HepG2 (cell line): ENCODE data around the gene PTGR1. TPM values are rescaled to one million over a fixed set of nuclear protein-coding genes. Genes with fewer than 3 reads are reported as not detected.

Source experiments
- FOSL2 ChIP-seq: sonication (generic); formaldehyde crosslinking; IDR thresholded peaks from 2 replicates; pipeline ENCODE4 v1.4.0; 2020; ENCODE audit warnings: missing genetic modification reagents
- KDM5B ChIP-seq: sonication (generic); formaldehyde crosslinking; IDR thresholded peaks from 2 replicates; pipeline ENCODE4 v1.4.0; 2020; ENCODE audit warnings: missing genetic modification reagents, mild to moderate bottlenecking, borderline replicate concordance
- MXI1 ChIP-seq: IDR thresholded peaks from 3 replicates; pipeline ENCODE4 v1.6.1; 2012; ENCODE audit warnings: low read depth, low read length, inconsistent platforms, borderline replicate concordance
- NFKBIZ ChIP-seq: IDR thresholded peaks from 2 replicates; pipeline ENCODE4 v1.6.1; 2018; ENCODE audit warnings: missing genetic modification reagents, missing compliant biosample characterization
- NKX3-1 ChIP-seq: sonication (generic); formaldehyde crosslinking; IDR thresholded peaks from 2 replicates; pipeline ENCODE4 v1.5.0; 2020; ENCODE audit warnings: missing genetic modification reagents
- PHF21A ChIP-seq: sonication (generic); formaldehyde crosslinking; IDR thresholded peaks from 2 replicates; pipeline ENCODE4 v1.5.0; 2020; ENCODE audit warnings: mild to moderate bottlenecking, missing genetic modification reagents
- RFX1 ChIP-seq: fragments of 450-650 bp; IDR thresholded peaks from 2 replicates; pipeline ENCODE4 v1.6.1; 2017
- TBP ChIP-seq: sonication (generic); formaldehyde crosslinking; IDR thresholded peaks from 2 replicates; pipeline ENCODE4 v1.5.0; 2020; ENCODE audit warnings: missing genetic modification reagents
- ZMAT3 ChIP-seq: sonication (generic); formaldehyde crosslinking; conservative IDR thresholded peaks from 2 replicates; pipeline ENCODE4 v1.7.0; 2021; ENCODE audit warnings: missing genetic modification reagents
- ZNF891 ChIP-seq: sonication (generic); formaldehyde crosslinking; IDR thresholded peaks from 2 replicates; pipeline ENCODE4 v1.5.0; 2020; ENCODE audit warnings: mild to moderate bottlenecking, missing genetic modification reagents
- ZSCAN21 ChIP-seq: sonication (generic); formaldehyde crosslinking; IDR thresholded peaks from 2 replicates; pipeline ENCODE4 v1.8.0; 2022; ENCODE audit warnings: mild to moderate bottlenecking, missing genetic modification reagents, moderate library complexity, borderline replicate concordance
- polyA plus RNA-seq, 8 experiments: library from polyadenylated mRNA; depleted of rRNA in 3 of 8; stranded (reverse) in 7 of 8; unstranded in 1 of 8; fragments of >200 nt; fragmentation: Illumina TruSeq in 4 of 8; extraction: Trizol in 4 of 8; gene quantifications; 2 replicates each; pipeline versions ENCODE4 v1.2.1 to v1.2.3, GENCODE V29; 2011 to 2016; ENCODE audit warnings: low read depth in 4 of 8, missing spikeins in 1 of 8, mixed read lengths in 1 of 8; ENCODE audit not compliant: insufficient read depth in 1 of 8
- total RNA-seq, 5 experiments: library from RNA; depleted of rRNA; stranded (reverse); fragments of >200 nt; fragmentation: Illumina TruSeq; extraction: Trizol; gene quantifications; 2 replicates each; pipeline ENCODE4 v1.2.3, GENCODE V29; 2016; ENCODE audit warnings: low read depth in 1 of 5
- TF ChIP-seq, protein P1 (sequence below): sonication (generic); formaldehyde crosslinking; IDR thresholded peaks from 2 replicates; pipeline ENCODE4 v1.8.1; 2023; ENCODE audit warnings: mild to moderate bottlenecking, missing genetic modification reagents
- TF ChIP-seq, protein P2 (sequence below): sonication (generic); formaldehyde crosslinking; IDR thresholded peaks from 2 replicates; pipeline ENCODE4 v1.8.1; 2023; ENCODE audit warnings: missing genetic modification reagents, mild to moderate bottlenecking, borderline replicate concordance
- TF ChIP-seq, protein P3 (sequence below): sonication (generic); formaldehyde crosslinking; IDR thresholded peaks from 2 replicates; pipeline ENCODE4 v1.5.0; 2020; ENCODE audit warnings: mild to moderate bottlenecking, missing genetic modification reagents, borderline replicate concordance
- TF ChIP-seq, protein P4 (sequence below): sonication (generic); formaldehyde crosslinking; IDR thresholded peaks from 2 replicates; pipeline ENCODE4 v1.4.0; 2020; ENCODE audit warnings: missing genetic modification reagents
- TF ChIP-seq, protein P5 (sequence below): sonication (generic); formaldehyde crosslinking; IDR thresholded peaks from 2 replicates; pipeline ENCODE4 v1.5.0; 2020; ENCODE audit warnings: missing genetic modification reagents
- TF ChIP-seq, protein P6 (sequence below): sonication (generic); formaldehyde crosslinking; IDR thresholded peaks from 2 replicates; pipeline ENCODE4 v1.5.0; 2020; ENCODE audit warnings: missing genetic modification reagents
- TF ChIP-seq, protein P7 (sequence below): sonication (generic); formaldehyde crosslinking; IDR thresholded peaks from 2 replicates; pipeline ENCODE4 v1.4.0; 2020; ENCODE audit warnings: low read depth, mild to moderate bottlenecking, missing genetic modification reagents

PTGR1 gene
- total and polyA plus RNA-seq, 2 of the 13 experiments (the other 11 are each of a cell fraction or from before 2014, with no cell fraction given), result 6.0 to 15.8 TPM

DNA sequence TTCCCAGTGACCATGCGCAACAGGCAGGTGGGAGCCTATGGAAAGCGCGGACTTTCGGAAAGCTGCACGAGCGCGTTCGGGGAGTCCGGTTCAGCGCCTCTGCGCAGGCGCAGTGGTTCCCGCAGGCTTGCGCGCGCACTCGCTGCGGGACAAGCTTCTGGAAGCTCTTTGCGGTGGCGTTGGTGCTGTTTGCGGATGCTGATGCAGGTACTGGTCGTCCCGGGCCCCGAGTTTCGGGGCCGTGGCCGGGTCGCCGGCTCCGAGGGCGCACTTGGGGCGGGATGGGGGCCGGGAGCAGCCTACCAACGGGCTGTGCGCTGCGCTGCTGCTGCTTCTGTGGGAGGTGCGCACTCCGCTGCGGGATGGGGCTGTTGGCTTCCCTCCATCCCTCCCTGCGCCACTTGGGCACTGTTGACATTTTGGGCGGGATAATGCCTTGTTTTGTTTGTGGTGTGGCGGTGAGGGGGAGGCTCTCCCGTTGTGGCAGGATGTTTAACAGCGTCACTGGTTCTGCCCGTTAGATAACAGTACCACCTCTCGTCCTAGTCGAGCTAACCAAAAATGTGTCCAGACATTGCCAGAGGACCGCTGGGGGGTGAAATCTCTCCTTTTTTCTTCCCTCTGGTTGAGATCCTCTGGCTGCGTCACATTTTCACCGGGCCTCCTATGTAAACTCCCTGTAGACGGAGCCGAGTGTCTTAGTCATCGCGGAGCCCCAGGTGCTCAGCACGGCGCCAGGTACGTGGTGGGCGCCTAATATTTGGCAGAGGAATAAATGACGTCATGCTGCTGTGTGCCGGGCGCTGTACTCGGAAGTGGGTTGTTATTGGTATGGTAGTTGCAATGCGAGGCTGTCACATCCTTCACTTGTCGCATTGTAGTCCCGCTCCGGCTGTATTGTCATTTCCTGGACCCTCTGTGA is 74.1 kb downstream of the PTGR1 start, which contains the start of gene ZNF483 (continued):
- no peak for TF ChIP-seq NKX3-1 (CRISPR knock-in tag)
- TF ChIP-seq, protein P1, sequence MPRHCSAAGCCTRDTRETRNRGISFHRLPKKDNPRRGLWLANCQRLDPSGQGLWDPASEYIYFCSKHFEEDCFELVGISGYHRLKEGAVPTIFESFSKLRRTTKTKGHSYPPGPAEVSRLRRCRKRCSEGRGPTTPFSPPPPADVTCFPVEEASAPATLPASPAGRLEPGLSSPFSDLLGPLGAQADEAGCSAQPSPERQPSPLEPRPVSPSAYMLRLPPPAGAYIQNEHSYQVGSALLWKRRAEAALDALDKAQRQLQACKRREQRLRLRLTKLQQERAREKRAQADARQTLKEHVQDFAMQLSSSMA (CRISPR knock-in tag), result 0 out of 2 replicates have a peak, but pooled peaks have one; percentile 39
- TF ChIP-seq MXI1, result 0 out of 3 replicates have a peak, but pooled peaks have one; percentile 44
- TF ChIP-seq, protein P2, sequence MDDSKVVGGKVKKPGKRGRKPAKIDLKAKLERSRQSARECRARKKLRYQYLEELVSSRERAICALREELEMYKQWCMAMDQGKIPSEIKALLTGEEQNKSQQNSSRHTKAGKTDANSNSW, result peak; percentile 62; the same call in 1 of the 2 replicates
- TF ChIP-seq, protein P3, sequence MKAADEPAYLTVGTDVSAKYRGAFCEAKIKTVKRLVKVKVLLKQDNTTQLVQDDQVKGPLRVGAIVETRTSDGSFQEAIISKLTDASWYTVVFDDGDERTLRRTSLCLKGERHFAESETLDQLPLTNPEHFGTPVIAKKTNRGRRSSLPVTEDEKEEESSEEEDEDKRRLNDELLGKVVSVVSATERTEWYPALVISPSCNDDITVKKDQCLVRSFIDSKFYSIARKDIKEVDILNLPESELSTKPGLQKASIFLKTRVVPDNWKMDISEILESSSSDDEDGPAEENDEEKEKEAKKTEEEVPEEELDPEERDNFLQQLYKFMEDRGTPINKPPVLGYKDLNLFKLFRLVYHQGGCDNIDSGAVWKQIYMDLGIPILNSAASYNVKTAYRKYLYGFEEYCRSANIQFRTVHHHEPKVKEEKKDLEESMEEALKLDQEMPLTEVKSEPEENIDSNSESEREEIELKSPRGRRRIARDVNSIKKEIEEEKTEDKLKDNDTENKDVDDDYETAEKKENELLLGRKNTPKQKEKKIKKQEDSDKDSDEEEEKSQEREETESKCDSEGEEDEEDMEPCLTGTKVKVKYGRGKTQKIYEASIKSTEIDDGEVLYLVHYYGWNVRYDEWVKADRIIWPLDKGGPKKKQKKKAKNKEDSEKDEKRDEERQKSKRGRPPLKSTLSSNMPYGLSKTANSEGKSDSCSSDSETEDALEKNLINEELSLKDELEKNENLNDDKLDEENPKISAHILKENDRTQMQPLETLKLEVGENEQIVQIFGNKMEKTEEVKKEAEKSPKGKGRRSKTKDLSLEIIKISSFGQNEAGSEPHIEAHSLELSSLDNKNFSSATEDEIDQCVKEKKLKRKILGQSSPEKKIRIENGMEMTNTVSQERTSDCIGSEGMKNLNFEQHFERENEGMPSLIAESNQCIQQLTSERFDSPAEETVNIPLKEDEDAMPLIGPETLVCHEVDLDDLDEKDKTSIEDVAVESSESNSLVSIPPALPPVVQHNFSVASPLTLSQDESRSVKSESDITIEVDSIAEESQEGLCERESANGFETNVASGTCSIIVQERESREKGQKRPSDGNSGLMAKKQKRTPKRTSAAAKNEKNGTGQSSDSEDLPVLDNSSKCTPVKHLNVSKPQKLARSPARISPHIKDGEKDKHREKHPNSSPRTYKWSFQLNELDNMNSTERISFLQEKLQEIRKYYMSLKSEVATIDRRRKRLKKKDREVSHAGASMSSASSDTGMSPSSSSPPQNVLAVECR (CRISPR knock-in tag), result peak; percentile 54; the same call in 1 of the 2 replicates
- peak; percentile 32; the same call in 1 of the 2 replicates for TF ChIP-seq FOSL2 (CRISPR knock-in tag)
- peak; percentile 71; the same call in 1 of the 2 replicates for TF ChIP-seq ZSCAN21 (CRISPR knock-in tag)
- TF ChIP-seq, protein P4, sequence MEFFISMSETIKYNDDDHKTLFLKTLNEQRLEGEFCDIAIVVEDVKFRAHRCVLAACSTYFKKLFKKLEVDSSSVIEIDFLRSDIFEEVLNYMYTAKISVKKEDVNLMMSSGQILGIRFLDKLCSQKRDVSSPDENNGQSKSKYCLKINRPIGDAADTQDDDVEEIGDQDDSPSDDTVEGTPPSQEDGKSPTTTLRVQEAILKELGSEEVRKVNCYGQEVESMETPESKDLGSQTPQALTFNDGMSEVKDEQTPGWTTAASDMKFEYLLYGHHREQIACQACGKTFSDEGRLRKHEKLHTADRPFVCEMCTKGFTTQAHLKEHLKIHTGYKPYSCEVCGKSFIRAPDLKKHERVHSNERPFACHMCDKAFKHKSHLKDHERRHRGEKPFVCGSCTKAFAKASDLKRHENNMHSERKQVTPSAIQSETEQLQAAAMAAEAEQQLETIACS, result peak; percentile 77
- TF ChIP-seq NFKBIZ, result no peak
- TF ChIP-seq RFX1, result no peak
- TF ChIP-seq TBP (CRISPR knock-in tag), result no peak
- TF ChIP-seq ZMAT3 (CRISPR knock-in tag), result 0 out of 2 replicates have a peak, but pooled peaks have one; percentile 59
- TF ChIP-seq, protein P5, sequence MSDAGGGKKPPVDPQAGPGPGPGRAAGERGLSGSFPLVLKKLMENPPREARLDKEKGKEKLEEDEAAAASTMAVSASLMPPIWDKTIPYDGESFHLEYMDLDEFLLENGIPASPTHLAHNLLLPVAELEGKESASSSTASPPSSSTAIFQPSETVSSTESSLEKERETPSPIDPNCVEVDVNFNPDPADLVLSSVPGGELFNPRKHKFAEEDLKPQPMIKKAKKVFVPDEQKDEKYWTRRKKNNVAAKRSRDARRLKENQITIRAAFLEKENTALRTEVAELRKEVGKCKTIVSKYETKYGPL (CRISPR knock-in tag), result no peak
- TF ChIP-seq PHF21A (CRISPR knock-in tag), result peak; percentile 26; the same call in 1 of the 2 replicates
- peak; percentile 75; the same call in 1 of the 2 replicates for TF ChIP-seq KDM5B (CRISPR knock-in tag)
- TF ChIP-seq, protein P6, sequence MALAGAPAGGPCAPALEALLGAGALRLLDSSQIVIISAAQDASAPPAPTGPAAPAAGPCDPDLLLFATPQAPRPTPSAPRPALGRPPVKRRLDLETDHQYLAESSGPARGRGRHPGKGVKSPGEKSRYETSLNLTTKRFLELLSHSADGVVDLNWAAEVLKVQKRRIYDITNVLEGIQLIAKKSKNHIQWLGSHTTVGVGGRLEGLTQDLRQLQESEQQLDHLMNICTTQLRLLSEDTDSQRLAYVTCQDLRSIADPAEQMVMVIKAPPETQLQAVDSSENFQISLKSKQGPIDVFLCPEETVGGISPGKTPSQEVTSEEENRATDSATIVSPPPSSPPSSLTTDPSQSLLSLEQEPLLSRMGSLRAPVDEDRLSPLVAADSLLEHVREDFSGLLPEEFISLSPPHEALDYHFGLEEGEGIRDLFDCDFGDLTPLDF (CRISPR knock-in tag), result peak; percentile 61
- TF ChIP-seq, protein P7, sequence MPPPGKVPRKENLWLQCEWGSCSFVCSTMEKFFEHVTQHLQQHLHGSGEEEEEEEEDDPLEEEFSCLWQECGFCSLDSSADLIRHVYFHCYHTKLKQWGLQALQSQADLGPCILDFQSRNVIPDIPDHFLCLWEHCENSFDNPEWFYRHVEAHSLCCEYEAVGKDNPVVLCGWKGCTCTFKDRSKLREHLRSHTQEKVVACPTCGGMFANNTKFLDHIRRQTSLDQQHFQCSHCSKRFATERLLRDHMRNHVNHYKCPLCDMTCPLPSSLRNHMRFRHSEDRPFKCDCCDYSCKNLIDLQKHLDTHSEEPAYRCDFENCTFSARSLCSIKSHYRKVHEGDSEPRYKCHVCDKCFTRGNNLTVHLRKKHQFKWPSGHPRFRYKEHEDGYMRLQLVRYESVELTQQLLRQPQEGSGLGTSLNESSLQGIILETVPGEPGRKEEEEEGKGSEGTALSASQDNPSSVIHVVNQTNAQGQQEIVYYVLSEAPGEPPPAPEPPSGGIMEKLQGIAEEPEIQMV (CRISPR knock-in tag), result 0 out of 2 replicates have a peak, but pooled peaks have one; percentile 20
- peak; percentile 70; the same call in 1 of the 2 replicates for TF ChIP-seq ZNF891
